SIG-M5 treated with dmso at 0.1 percent for 504 hours (cell line): ENCODE results near the gene TENT4A.

Experiments used
- DNase-seq: peaks from one replicate; lab custom pipeline; 2025; ENCODE audit not compliant: unreplicated experiment; lab: John Stamatoyannopoulos, UW

Gene TENT4A

DNA sequence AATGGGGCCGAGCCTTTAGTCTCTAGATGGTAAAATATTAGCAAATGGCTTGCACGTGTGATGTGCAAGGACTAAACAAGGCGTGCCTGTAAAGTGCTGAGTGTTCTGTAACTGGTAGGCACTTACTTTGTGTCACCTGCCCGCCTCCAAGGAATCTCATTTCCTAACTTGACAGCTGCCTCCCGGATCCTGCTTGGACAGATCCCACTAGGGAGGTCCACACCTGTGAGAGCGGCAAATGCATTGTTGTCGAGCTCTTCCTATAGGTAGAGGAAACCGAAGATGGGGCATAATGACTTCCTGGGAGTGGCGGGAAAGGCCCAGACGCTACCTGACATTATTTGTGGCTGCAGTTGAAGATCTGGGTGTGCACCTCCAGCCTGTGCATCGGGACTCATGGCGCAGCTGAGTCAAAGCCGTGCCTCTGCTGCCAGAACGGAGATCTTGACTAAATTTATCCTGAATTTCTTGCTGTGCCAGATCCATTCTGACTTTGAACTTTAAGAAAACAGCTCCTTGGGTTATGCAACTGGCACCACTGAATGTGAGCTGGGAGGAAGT is 79.8 kb downstream of the TENT4A start:
- DNase-seq = no peak

DNA sequence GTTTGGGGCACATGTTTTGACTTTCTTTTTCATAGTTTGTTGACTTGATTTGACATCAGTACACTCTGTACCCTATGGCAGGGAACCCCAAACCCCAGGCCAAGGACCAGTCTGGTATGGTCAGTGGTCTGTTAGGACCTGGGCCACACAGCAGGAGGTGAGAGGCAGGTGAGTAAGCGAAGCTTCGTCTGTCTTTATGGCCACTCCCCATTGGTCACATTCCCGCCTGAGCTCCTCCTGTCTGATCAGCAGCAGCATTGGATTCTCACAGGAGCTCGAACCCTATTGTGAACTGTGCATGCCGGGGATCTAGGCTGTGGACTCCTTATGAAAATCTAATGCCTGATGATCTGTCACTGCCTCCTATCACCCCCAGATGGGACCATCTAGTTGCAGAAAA is 88.0 kb downstream of the TENT4A start:
- DNase-seq = no peak

DNA sequence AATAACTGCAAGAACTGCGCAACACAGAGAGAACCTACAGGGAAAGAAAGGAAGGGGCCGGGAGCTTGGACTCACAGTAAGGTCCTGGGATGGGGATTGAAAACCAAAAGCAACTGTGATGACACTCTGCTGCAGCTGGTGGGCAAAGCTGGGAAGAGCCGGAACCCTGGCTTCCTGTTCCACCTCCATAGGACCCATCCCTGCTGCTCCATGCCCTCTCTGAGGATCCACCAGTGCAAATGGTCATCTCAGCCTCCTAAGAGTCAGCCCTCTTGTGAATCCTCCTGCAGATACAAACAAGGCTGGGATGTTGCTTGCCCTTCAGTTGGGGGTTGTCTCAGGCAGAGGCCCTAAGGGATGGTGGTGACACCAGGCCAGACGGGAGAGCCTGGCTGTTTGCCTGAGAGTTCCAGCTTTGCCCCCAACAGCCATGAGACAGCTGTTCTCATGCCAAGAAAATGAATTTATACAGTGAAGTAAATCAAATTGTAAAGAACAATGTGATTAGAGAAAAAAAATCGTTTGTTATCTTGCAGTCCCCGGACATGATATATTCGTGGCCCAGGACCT is 90.8 kb downstream of the TENT4A start:
- no peak for DNase-seq

DNA sequence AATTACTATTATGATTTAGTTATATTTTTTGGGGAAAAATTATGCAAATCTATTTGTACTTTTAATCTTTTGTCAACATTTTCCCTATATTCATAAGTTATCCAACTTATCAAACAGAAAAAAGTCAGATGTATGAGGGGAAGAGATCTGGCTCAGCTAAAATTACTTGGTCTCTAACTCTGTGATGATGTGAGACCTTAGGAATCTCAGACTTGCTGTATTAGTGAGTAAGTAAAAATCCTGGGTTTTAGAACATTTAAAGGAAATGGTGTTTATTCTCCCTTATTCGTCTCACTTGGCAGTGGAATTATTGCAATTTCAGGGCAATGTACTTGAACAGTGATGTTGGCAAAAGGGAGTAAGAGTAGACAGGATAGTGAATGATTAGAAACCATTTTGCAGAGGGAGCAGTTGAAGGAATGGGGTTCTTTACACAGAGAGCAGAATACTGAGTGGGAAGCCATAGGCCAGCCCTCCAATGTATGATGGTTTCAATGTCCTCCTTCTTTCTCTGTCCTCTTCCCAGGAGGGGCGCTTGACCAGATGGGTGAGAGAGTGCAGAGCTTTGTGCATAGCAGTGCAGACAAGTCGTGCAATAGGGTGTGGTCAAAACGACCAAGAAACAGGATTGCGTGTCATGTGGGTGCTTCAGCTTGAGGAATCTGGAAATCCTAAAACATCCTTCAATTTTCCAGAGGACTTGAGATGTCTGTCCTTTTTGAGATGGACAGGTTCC is 91.7 kb downstream of the TENT4A start:
- no peak for DNase-seq

DNA sequence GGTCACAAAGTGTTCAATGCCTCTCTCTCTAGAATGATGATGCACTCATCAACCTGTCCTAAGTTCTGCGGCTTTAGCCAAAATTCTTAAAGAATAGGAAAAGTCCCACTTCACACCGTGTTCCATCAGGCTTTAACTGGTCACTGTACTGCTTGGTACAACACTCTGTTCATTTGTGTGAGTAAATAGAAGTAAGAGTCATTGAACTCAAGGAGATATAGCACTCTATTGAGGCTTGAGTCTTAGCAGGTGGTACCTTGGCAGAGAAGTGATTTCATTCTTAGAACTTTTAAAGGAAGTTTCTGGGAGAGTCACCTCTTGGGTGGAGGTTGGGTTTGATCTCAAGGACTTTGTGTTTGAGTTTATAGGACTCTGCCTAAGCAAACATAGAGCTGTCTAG is 92.6 kb downstream of the TENT4A start:
- no peak for DNase-seq
